HEK293 (cell line): ENCODE data around the gene TOMT.

ENCODE experiments used
- CTCF ChIA-PET: fragments of 350-600 bp; formaldehyde crosslinking; extraction: SDS; loops from one replicate; lab custom pipeline; 2021; ENCODE audit warnings: antibody characterized with exemption; lab: Yijun Ruan, JAX
- POLR2A ChIA-PET: fragments of 300-600 bp; formaldehyde crosslinking; extraction: SDS; loops from one replicate; lab custom pipeline; 2020; ENCODE audit warnings: antibody characterized with exemption, inconsistent platforms; lab: Yijun Ruan, JAX
- H3K27ac ChIP-seq: fragments of 200-500 bp; sonication (Bioruptor generic); 2 replicates; pipeline ENCODE4 v1.5.1; 2014; ENCODE audit warnings: low read depth, low read length, control low read depth, inconsistent platforms; ENCODE audit errors: extremely low read depth
- H3K36me3 ChIP-seq, 2 experiments: fragments of 200-500 bp in 1 of 2; sonication (Bioruptor generic) in 1 of 2; 1 replicate in 1 of 2; 2 replicates in 1 of 2; pipeline ENCODE4 v1.5.1; 2014 to 2017; ENCODE audit warnings: inconsistent platforms in 2 of 2, low read length in 2 of 2; ENCODE audit not compliant: control insufficient read depth in 2 of 2, insufficient read depth in 1 of 2
- H3K4me1 ChIP-seq: fragments of 200-500 bp; sonication (Bioruptor generic); 2 replicates; pipeline ENCODE4 v1.5.1; 2014; ENCODE audit warnings: mild to moderate bottlenecking, low read length, inconsistent platforms; ENCODE audit not compliant: control insufficient read depth, insufficient read depth
- H3K4me3 ChIP-seq: 2 replicates; pipeline ENCODE4 v1.5.1; 2011; ENCODE audit warnings: low read depth, mild to moderate bottlenecking, control low read depth, low read length, moderate library complexity
- H3K9me3 ChIP-seq: fragments of 200-500 bp; sonication (Bioruptor generic); 2 replicates; pipeline ENCODE4 v1.5.1; 2014; ENCODE audit warnings: low read depth, low read length, inconsistent platforms; ENCODE audit not compliant: control insufficient read depth, insufficient read depth
- ELK4 ChIP-seq: IDR thresholded peaks from 2 replicates; pipeline ENCODE4 v1.6.1; 2011; ENCODE audit warnings: mild to moderate bottlenecking, low read depth, low read length, borderline replicate concordance
- GFI1B ChIP-seq: fragments of 450-650 bp; formaldehyde crosslinking; IDR thresholded peaks from 2 replicates; pipeline ENCODE4 v1.5.1; 2016; ENCODE audit warnings: missing biosample characterization, missing genetic modification characterization
- IKZF3 ChIP-seq: fragments of 450-650 bp; IDR thresholded peaks from 2 replicates; pipeline ENCODE4 v1.5.0; 2018; ENCODE audit warnings: missing biosample characterization, mild to moderate bottlenecking, missing genetic modification characterization, moderate library complexity
- KLF1 ChIP-seq: fragments of 450-650 bp; formaldehyde crosslinking; IDR thresholded peaks from 2 replicates; pipeline ENCODE4 v1.5.1; 2016; ENCODE audit warnings: missing biosample characterization, missing genetic modification characterization
- KLF17 ChIP-seq: fragments of 450-650 bp; formaldehyde crosslinking; IDR thresholded peaks from 2 replicates; pipeline ENCODE4 v1.5.1; 2016; ENCODE audit warnings: missing biosample characterization, missing genetic modification characterization
- PRDM1 ChIP-seq: fragments of 450-650 bp; formaldehyde crosslinking; IDR thresholded peaks from 2 replicates; pipeline ENCODE4; 2016; ENCODE audit warnings: missing biosample characterization, missing genetic modification characterization
- RBAK ChIP-seq: fragments of 450-650 bp; formaldehyde crosslinking; IDR thresholded peaks from 2 replicates; pipeline ENCODE4 v1.5.1; 2016; ENCODE audit warnings: missing biosample characterization, missing genetic modification characterization
- YY1 ChIP-seq: fragments of 450-650 bp; formaldehyde crosslinking; IDR thresholded peaks from 2 replicates; pipeline ENCODE4 v1.5.1; 2018; ENCODE audit warnings: missing biosample characterization, missing genetic modification characterization
- ZBTB21 ChIP-seq: fragments of 450-650 bp; formaldehyde crosslinking; IDR thresholded peaks from 2 replicates; pipeline ENCODE4 v1.5.1; 2017; ENCODE audit warnings: missing biosample characterization, missing genetic modification characterization
- ZNF114 ChIP-seq: fragments of 450-650 bp; formaldehyde crosslinking; IDR thresholded peaks from 2 replicates; pipeline ENCODE4 v1.5.0; 2017; ENCODE audit warnings: missing biosample characterization, missing genetic modification characterization
- ZNF121 ChIP-seq: fragments of 450-650 bp; formaldehyde crosslinking; IDR thresholded peaks from 2 replicates; pipeline ENCODE4 v1.5.1; 2016; ENCODE audit warnings: missing biosample characterization, missing genetic modification characterization
- ZNF19 ChIP-seq: fragments of 450-650 bp; formaldehyde crosslinking; IDR thresholded peaks from 2 replicates; pipeline ENCODE4; 2016; ENCODE audit warnings: missing biosample characterization, missing genetic modification characterization, low read depth
- ZNF2 ChIP-seq: fragments of 450-650 bp; formaldehyde crosslinking; IDR thresholded peaks from 2 replicates; pipeline ENCODE4 v1.5.1; 2016; ENCODE audit warnings: missing biosample characterization, missing genetic modification characterization
- ZNF202 ChIP-seq: fragments of 450-650 bp; formaldehyde crosslinking; IDR thresholded peaks from 2 replicates; pipeline ENCODE4 v1.5.1; 2016; ENCODE audit warnings: missing biosample characterization, missing genetic modification characterization, borderline replicate concordance
- ZNF23 ChIP-seq: fragments of 450-650 bp; formaldehyde crosslinking; IDR thresholded peaks from 2 replicates; pipeline ENCODE4 v1.5.1; 2016; ENCODE audit warnings: missing biosample characterization, missing genetic modification characterization, borderline replicate concordance
- ZNF292 ChIP-seq: fragments of 450-650 bp; formaldehyde crosslinking; IDR thresholded peaks from 2 replicates; pipeline ENCODE4 v1.5.1; 2016; ENCODE audit warnings: low read depth, missing biosample characterization, missing genetic modification characterization, borderline replicate concordance
- ZNF362 ChIP-seq: fragments of 450-650 bp; formaldehyde crosslinking; IDR thresholded peaks from 2 replicates; pipeline ENCODE4 v1.5.1; 2016; ENCODE audit warnings: missing biosample characterization, missing genetic modification characterization
- ZNF394 ChIP-seq: fragments of 450-650 bp; formaldehyde crosslinking; IDR thresholded peaks from 2 replicates; pipeline ENCODE4 v1.5.1; 2016; ENCODE audit warnings: missing biosample characterization, missing genetic modification characterization, mild to moderate bottlenecking, moderate library complexity, borderline replicate concordance
- ZNF404 ChIP-seq: fragments of 450-650 bp; formaldehyde crosslinking; IDR thresholded peaks from 2 replicates; pipeline ENCODE4 v1.5.1; 2017; ENCODE audit warnings: missing biosample characterization, missing genetic modification characterization
- ZNF423 ChIP-seq: fragments of 450-650 bp; formaldehyde crosslinking; IDR thresholded peaks from 2 replicates; pipeline ENCODE4 v1.5.1; 2016; ENCODE audit warnings: missing biosample characterization, missing genetic modification characterization
- ZNF530 ChIP-seq: fragments of 450-650 bp; formaldehyde crosslinking; IDR thresholded peaks from 2 replicates; pipeline ENCODE4 v1.5.1; 2016; ENCODE audit warnings: low read depth, missing biosample characterization, missing genetic modification characterization
- ZNF555 ChIP-seq: fragments of 450-650 bp; formaldehyde crosslinking; conservative IDR thresholded peaks from 2 replicates; pipeline ENCODE4 v1.5.1; 2017; ENCODE audit warnings: missing biosample characterization, mild to moderate bottlenecking, missing genetic modification characterization, inconsistent platforms
- ZNF610 ChIP-seq: fragments of 450-650 bp; formaldehyde crosslinking; IDR thresholded peaks from 2 replicates; pipeline ENCODE4 v1.5.1; 2016; ENCODE audit warnings: missing biosample characterization, missing genetic modification characterization, borderline replicate concordance
- ZNF623 ChIP-seq: fragments of 450-650 bp; formaldehyde crosslinking; IDR thresholded peaks from 2 replicates; pipeline ENCODE4 v1.5.1; 2016; ENCODE audit warnings: missing biosample characterization, missing genetic modification characterization
- ZNF701 ChIP-seq: fragments of 450-650 bp; formaldehyde crosslinking; IDR thresholded peaks from 2 replicates; pipeline ENCODE4 v1.5.1; 2016; ENCODE audit warnings: missing biosample characterization, missing genetic modification characterization
- ZNF76 ChIP-seq: fragments of 450-650 bp; formaldehyde crosslinking; IDR thresholded peaks from 2 replicates; pipeline ENCODE4; 2016; ENCODE audit warnings: low read depth, missing biosample characterization, missing genetic modification characterization, borderline replicate concordance
- ZNF776 ChIP-seq: fragments of 450-650 bp; formaldehyde crosslinking; IDR thresholded peaks from 2 replicates; pipeline ENCODE4 v1.5.0; 2017; ENCODE audit warnings: missing biosample characterization, missing genetic modification characterization, borderline replicate concordance
- ZNF843 ChIP-seq: fragments of 450-650 bp; formaldehyde crosslinking; IDR thresholded peaks from 2 replicates; pipeline ENCODE4 v1.5.1; 2016; ENCODE audit warnings: missing biosample characterization, missing genetic modification characterization
- ZXDB ChIP-seq: fragments of 450-650 bp; formaldehyde crosslinking; IDR thresholded peaks from 2 replicates; pipeline ENCODE4 v1.5.1; 2016; ENCODE audit warnings: missing biosample characterization, missing genetic modification characterization
- TF ChIP-seq, protein P1 (sequence below): fragments of 450-650 bp; formaldehyde crosslinking; IDR thresholded peaks from 2 replicates; pipeline ENCODE4 v1.5.1; 2016; ENCODE audit warnings: missing biosample characterization, missing genetic modification characterization

TOMT gene

GRCh38 chr11:72102946-72103753, 2.6 kb upstream of the TOMT start, which contains the start of gene LAMTOR1 (continued):
- TF ChIP-seq ZNF114 (tag by site-specific recombination) (no peak), ZNF292 (tag by site-specific recombination) (no peak), YY1 (tag by site-specific recombination) (peak; percentile 35; the same call in 1 of the 2 replicates), ZNF121 (tag by site-specific recombination) (no peak), ZNF394 (no peak), ZNF843 (tag by site-specific recombination) (no peak), ZNF76 (0 out of 2 replicates have a peak, but pooled peaks have one; percentile 22), ZBTB21 (tag by site-specific recombination) (no peak), RBAK (no peak), ZNF404 (tag by site-specific recombination) (no peak), ZNF202 (tag by site-specific recombination) (no peak), ZNF776 (tag by site-specific recombination) (no peak), ZNF423 (tag by site-specific recombination) (no peak), ZNF555 (tag by site-specific recombination) (no peak), ZNF623 (tag by site-specific recombination) (no peak), ZNF19 (tag by site-specific recombination) (no peak), KLF1 (peak; percentile 72), PRDM1 (tag by site-specific recombination) (no peak), ZXDB (peak; percentile 65), ZNF610 (tag by site-specific recombination) (no peak), ZNF701 (tag by site-specific recombination) (no peak)

- Histone ChIP-seq H3K4me3 (peak overlapping the region; percentile 27), H3K9me3 (no peaks in the 10 kb centered on the region), H3K4me1 (no peaks in the 10 kb centered on the region), H3K27ac (no peak overlapping the region), H3K36me3 (peaks cover 0 to 46% of the 10 kb centered on the region in 2 experiments; a peak in 1 of 3 replicates)
- ChIA-PET CTCF (interaction anchor here (0.8 kb wide), 1 partner anchor 326 kb away, joined by 4 read pairs; no protein-coding TSS in a partner anchor), POLR2A (interaction anchor here (1.5 kb wide), 1 partner anchor 13 kb away, joined by 3 read pairs; no protein-coding TSS in a partner anchor)
- TF ChIP-seq ZNF23 (no peak), ZNF530 (tag by site-specific recombination) (no peak), ZNF2 (no peak), ELK4 (no peak), IKZF3 (no peak), ZNF362 (tag by site-specific recombination) (no peak), ZXDB (no peak), GFI1B (tag by site-specific recombination) (no peak), KLF17 (tag by site-specific recombination) (no peak)
- TF ChIP-seq, protein P1, sequence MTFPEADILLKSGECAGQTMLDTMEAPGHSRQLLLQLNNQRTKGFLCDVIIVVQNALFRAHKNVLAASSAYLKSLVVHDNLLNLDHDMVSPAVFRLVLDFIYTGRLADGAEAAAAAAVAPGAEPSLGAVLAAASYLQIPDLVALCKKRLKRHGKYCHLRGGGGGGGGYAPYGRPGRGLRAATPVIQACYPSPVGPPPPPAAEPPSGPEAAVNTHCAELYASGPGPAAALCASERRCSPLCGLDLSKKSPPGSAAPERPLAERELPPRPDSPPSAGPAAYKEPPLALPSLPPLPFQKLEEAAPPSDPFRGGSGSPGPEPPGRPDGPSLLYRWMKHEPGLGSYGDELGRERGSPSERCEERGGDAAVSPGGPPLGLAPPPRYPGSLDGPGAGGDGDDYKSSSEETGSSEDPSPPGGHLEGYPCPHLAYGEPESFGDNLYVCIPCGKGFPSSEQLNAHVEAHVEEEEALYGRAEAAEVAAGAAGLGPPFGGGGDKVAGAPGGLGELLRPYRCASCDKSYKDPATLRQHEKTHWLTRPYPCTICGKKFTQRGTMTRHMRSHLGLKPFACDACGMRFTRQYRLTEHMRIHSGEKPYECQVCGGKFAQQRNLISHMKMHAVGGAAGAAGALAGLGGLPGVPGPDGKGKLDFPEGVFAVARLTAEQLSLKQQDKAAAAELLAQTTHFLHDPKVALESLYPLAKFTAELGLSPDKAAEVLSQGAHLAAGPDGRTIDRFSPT (tag by site-specific recombination): no peak
Observed at GRCh38 chr11:72103754-72104167, 2.0 kb upstream of the TOMT start.
